H1 (cell line): ENCODE measurements around the gene RAB6D. TPM values are rescaled to one million over a fixed set of nuclear protein-coding genes. Genes with fewer than 3 reads are reported as not detected.
"Not testable (repeated sequence)": the region's sequence is repeated elsewhere in the genome, so short reads cannot be mapped to it uniquely, and the experiment has no call there.

Experiments
- CTCF ChIA-PET: fragments of 300-600 bp; sonication (Branson Sonifier 250); formaldehyde crosslinking; loops from one replicate; lab custom pipeline; 2021; ENCODE audit not compliant: partially characterized antibody; lab: Charles Lee
- POLR2A ChIA-PET: fragments of 300-600 bp; sonication (Branson Sonifier 250); formaldehyde crosslinking; loops from one replicate; lab custom pipeline; 2021; ENCODE audit warnings: inconsistent platforms; ENCODE audit not compliant: partially characterized antibody; lab: Charles Lee
- DNase-seq, 2 experiments: peaks; one replicate each; pipeline versions ENCODE4 v3.0.0 to v3.0.0-alpha.2; 2010 to 2022; ENCODE audit warnings: low spot score in 2 of 2, low read depth in 1 of 2, mixed read lengths in 1 of 2
- FAIRE-seq: peaks from 2 replicates; lab custom pipeline; 2011; peaks lifted over from hg19 to GRCh38; lab: Jason Lieb, UNC
- H2AFZ ChIP-seq: 2 replicates; pipeline ENCODE4 v1.8.1; 2012; ENCODE audit warnings: low read length, inconsistent platforms
- H2AK5ac ChIP-seq: 2 replicates; pipeline ENCODE4 v1.6.1; 2013; ENCODE audit warnings: low read depth, low read length
- H2BK120ac ChIP-seq: replicated peaks from 2 replicates; pipeline ENCODE3; 2013; ENCODE audit warnings: low read depth, low read length, inconsistent platforms
- H2BK12ac ChIP-seq: 2 replicates; pipeline ENCODE4 v1.6.1; 2013; ENCODE audit warnings: low read depth, low read length
- H2BK15ac ChIP-seq: 2 replicates; pipeline ENCODE4 v1.6.1; 2013; ENCODE audit warnings: low read length
- H2BK20ac ChIP-seq: 2 replicates; pipeline ENCODE4 v1.6.1; 2013; ENCODE audit warnings: low read length
- H2BK5ac ChIP-seq: 2 replicates; pipeline ENCODE4 v1.6.1; 2013; ENCODE audit warnings: low read depth, low read length
- H3K14ac ChIP-seq: 2 replicates; pipeline ENCODE4 v1.6.1; 2013; ENCODE audit warnings: inconsistent platforms; ENCODE audit not compliant: insufficient read length
- H3K18ac ChIP-seq: 2 replicates; pipeline ENCODE4 v1.6.1; 2013; ENCODE audit warnings: low read length; ENCODE audit errors: extremely low read depth
- H3K23ac ChIP-seq: 2 replicates; pipeline ENCODE4 v1.6.1; 2013; ENCODE audit warnings: inconsistent platforms; ENCODE audit not compliant: insufficient read length
- H3K23me2 ChIP-seq: 2 replicates; pipeline ENCODE4 v1.6.1; 2013; ENCODE audit warnings: low read depth, low read length
- H3K27ac ChIP-seq: 2 replicates; pipeline ENCODE4 v1.6.1; 2011; ENCODE audit warnings: low read depth, low read length, inconsistent platforms
- H3K27me3 ChIP-seq, 4 experiments: replicated peaks in 1 of 4; 1 replicate in 1 of 4; 2 replicates in 3 of 4; pipeline versions ENCODE4 v1.6.1 to v1.8.1; 2011 to 2013; ENCODE audit warnings: low read length in 3 of 4, mild to moderate bottlenecking in 3 of 4, inconsistent platforms in 2 of 4, mixed read lengths in 2 of 4, moderate library complexity in 1 of 4; ENCODE audit not compliant: control insufficient read depth in 3 of 4, insufficient read depth in 3 of 4; ENCODE audit errors: extremely low read depth in 1 of 4
- H3K36me3 ChIP-seq, 4 experiments: 2 replicates each; pipeline versions ENCODE4 v1.6.1 to v1.8.1; 2011 to 2013; ENCODE audit warnings: mild to moderate bottlenecking in 4 of 4, low read length in 3 of 4, moderate library complexity in 2 of 4, control low read depth in 1 of 4, inconsistent platforms in 1 of 4; ENCODE audit not compliant: insufficient read depth in 4 of 4, control insufficient read depth in 2 of 4
- H3K4ac ChIP-seq: replicated peaks from 2 replicates; pipeline ENCODE3; 2013; ENCODE audit warnings: low read length, low read depth, mixed read lengths, inconsistent platforms; ENCODE audit not compliant: insufficient read length
- H3K4me1 ChIP-seq, 4 experiments: replicated peaks in 1 of 4; 1 replicate in 1 of 4; 2 replicates in 3 of 4; pipeline versions ENCODE4 v1.6.1 to v1.8.1; 2011 to 2013; ENCODE audit warnings: low read length in 3 of 4, inconsistent platforms in 2 of 4, mixed read lengths in 1 of 4; ENCODE audit not compliant: insufficient read depth in 4 of 4, control insufficient read depth in 3 of 4
- H3K4me2 ChIP-seq, 2 experiments: 2 replicates each; pipeline versions ENCODE4 v1.6.1 to v1.8.1; 2011 to 2013; ENCODE audit warnings: low read depth in 2 of 2, low read length in 2 of 2, control low read depth in 1 of 2, inconsistent platforms in 1 of 2, mild to moderate bottlenecking in 1 of 2; ENCODE audit not compliant: insufficient read depth in 1 of 2
- H3K4me3 ChIP-seq, 4 experiments: fragments of 200-600, 300-600 bp in 1 of 4; sonication (generic), shearing (Covaris generic), sonication (Bioruptor Twin) in 1 of 4; 2 replicates each; pipeline versions ENCODE4 v1.5.1 to v1.8.1; 2011 to 2016; ENCODE audit warnings: low read length in 4 of 4, low read depth in 3 of 4, control low read depth in 2 of 4, inconsistent platforms in 2 of 4, mild to moderate bottlenecking in 2 of 4, mixed read lengths in 1 of 4, moderate library complexity in 1 of 4; ENCODE audit not compliant: insufficient read depth in 2 of 4; ENCODE audit errors: extremely low read depth in 1 of 4
- H3K56ac ChIP-seq: replicated peaks from 2 replicates; pipeline ENCODE3; 2013; ENCODE audit warnings: low read depth, mild to moderate bottlenecking, mixed read lengths, low read length, inconsistent platforms; ENCODE audit not compliant: insufficient read length
- H3K79me1 ChIP-seq: 2 replicates; pipeline ENCODE4 v1.6.1; 2013; ENCODE audit warnings: low read depth, low read length, control low read depth
- H3K79me2 ChIP-seq, 2 experiments: 2 replicates each; pipeline versions ENCODE4 v1.6.1 to v1.8.1; 2012 to 2013; ENCODE audit warnings: low read length in 2 of 2, mild to moderate bottlenecking in 2 of 2, inconsistent platforms in 1 of 2; ENCODE audit not compliant: insufficient read depth in 2 of 2, control insufficient read depth in 1 of 2
- H3K9ac ChIP-seq, 4 experiments: replicated peaks in 1 of 4; 1 replicate in 1 of 4; 2 replicates in 3 of 4; pipeline versions ENCODE4 v1.6.1 to v1.8.1; 2011 to 2013; ENCODE audit warnings: low read depth in 3 of 4, low read length in 3 of 4, control low read depth in 2 of 4, mild to moderate bottlenecking in 2 of 4, moderate library complexity in 2 of 4, inconsistent platforms in 1 of 4; ENCODE audit errors: extremely low read depth in 1 of 4
- H3K9me3 ChIP-seq, 2 experiments: 2 replicates each; pipeline versions ENCODE4 v1.6.1 to v1.8.1; 2012 to 2013; ENCODE audit warnings: mild to moderate bottlenecking in 2 of 2, moderate library complexity in 2 of 2, control low read depth in 1 of 2, inconsistent platforms in 1 of 2, low read depth in 1 of 2, low read length in 1 of 2, mixed read lengths in 1 of 2; ENCODE audit not compliant: insufficient read depth in 2 of 2
- H4K20me1 ChIP-seq, 2 experiments: replicated peaks in 1 of 2; 2 replicates each; pipeline versions ENCODE3 to v1.8.1; 2011 to 2013; ENCODE audit warnings: inconsistent platforms in 2 of 2, low read length in 2 of 2, mild to moderate bottlenecking in 1 of 2; ENCODE audit not compliant: insufficient read depth in 2 of 2, control insufficient read depth in 1 of 2
- H4K5ac ChIP-seq: 2 replicates; pipeline ENCODE4 v1.6.1; 2013; ENCODE audit warnings: low read length, low read depth, mixed read lengths, inconsistent platforms; ENCODE audit not compliant: insufficient read length
- H4K8ac ChIP-seq: 2 replicates; pipeline ENCODE4 v1.8.0; 2013; ENCODE audit warnings: mild to moderate bottlenecking, moderate library complexity, low read length, inconsistent platforms; ENCODE audit not compliant: insufficient read depth; ENCODE audit errors: extremely low read depth
- H4K91ac ChIP-seq: replicated peaks from 2 replicates; pipeline ENCODE3; 2013; ENCODE audit warnings: low read length, mixed read lengths, inconsistent platforms; ENCODE audit not compliant: insufficient read length
- WGBS, 2 experiments: shearing (Covaris generic) in 1 of 2; methylation state at CpG; one replicate each; pipeline versions ENCODE4 v1.1.6 to v1.1.7; 2013 to 2015; ENCODE audit warnings: low lambda C conversion rate in 2 of 2, mixed read lengths in 2 of 2, inconsistent platforms in 1 of 2, low coverage in 1 of 2, missing lambda C conversion rate in 1 of 2; ENCODE audit not compliant: insufficient replicate concordance in 2 of 2, insufficient coverage in 1 of 2, insufficient read length in 1 of 2; ENCODE audit errors: extremely low coverage in 1 of 2, missing lambda C conversion rate in 1 of 2; 5-methylcytosine and 5-hydroxymethylcytosine counted together
- polyA plus RNA-seq, 7 experiments: library from polyadenylated mRNA; depleted of rRNA in 3 of 7; stranded (reverse) in 5 of 7; unstranded in 2 of 7; fragments of >200 nt in 5 of 7; fragments of 200-250 nt in 2 of 7; gene quantifications; 1 replicate in 5 of 7; 2 replicates in 1 of 7; 4 replicates in 1 of 7; pipeline versions ENCODE4 v1.2.1 to v1.2.3, GENCODE V29; 2011 to 2013; ENCODE audit warnings: missing spikeins in 2 of 7, mixed read lengths in 2 of 7
- total RNA-seq: library from RNA; stranded (reverse); fragmentation: NEBNext Ultra II Directional; extraction: Animal tissue kit (Norgen Biotek cat#: 25700); gene quantifications from 2 replicates; pipeline ENCODE4 v1.2.1, GENCODE V29; 2021

Gene RAB6D
- total and polyA plus RNA-seq, 2 of the 8 experiments (the other 6 are each of a cell fraction or from before 2014, with no cell fraction given): 0.05 to 0.22 TPM

DNA sequence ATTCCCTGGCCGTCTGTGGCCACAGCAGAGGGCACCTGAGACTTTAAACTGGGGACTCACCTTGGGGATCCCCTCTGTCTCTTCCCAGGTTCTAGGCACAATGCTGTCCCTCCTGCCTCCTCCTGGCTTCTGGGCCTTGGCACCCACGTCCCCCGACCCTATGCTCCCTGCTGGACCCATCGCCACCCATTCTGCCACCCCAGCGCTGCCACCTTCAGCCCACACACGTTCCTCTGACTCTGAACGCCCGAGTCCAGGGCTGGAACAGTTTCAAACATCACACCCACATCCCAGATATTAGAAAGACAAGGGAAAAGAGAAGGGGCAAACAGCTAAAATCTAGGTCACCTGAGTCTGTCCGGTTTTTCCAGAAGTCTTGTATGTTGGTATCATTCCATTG, 28.0 kb upstream of the RAB6D start:
- H3K79me1 ChIP-seq, CTCF ChIA-PET, H3K23me2 ChIP-seq, H3K4ac ChIP-seq, DNase-seq, H2BK5ac ChIP-seq, H3K4me1 ChIP-seq, H2BK120ac ChIP-seq, H4K8ac ChIP-seq, H2AFZ ChIP-seq, H3K27ac ChIP-seq, H4K5ac ChIP-seq, H4K20me1 ChIP-seq, H3K79me2 ChIP-seq, H3K56ac ChIP-seq, H3K23ac ChIP-seq, H3K4me3 ChIP-seq, H2AK5ac ChIP-seq, H3K36me3 ChIP-seq, H2BK20ac ChIP-seq, H3K4me2 ChIP-seq, H4K91ac ChIP-seq, H3K9ac ChIP-seq, POLR2A ChIA-PET, H2BK12ac ChIP-seq, H3K18ac ChIP-seq, H3K14ac ChIP-seq, H3K9me3 ChIP-seq, H2BK15ac ChIP-seq: not testable (repeated sequence)
- WGBS, 2 experiments: 90% methylated on average over 8 of the region's 9 CpGs; no CpG with 5 or more reads in 1 of the 2 experiments
- peaks cover 2 to 10% (median 6%) of the 10 kb centered on the region in 4 experiments; a peak in 6 of 7 replicates for H3K27me3 ChIP-seq
- peak; percentile 39 for FAIRE-seq

DNA sequence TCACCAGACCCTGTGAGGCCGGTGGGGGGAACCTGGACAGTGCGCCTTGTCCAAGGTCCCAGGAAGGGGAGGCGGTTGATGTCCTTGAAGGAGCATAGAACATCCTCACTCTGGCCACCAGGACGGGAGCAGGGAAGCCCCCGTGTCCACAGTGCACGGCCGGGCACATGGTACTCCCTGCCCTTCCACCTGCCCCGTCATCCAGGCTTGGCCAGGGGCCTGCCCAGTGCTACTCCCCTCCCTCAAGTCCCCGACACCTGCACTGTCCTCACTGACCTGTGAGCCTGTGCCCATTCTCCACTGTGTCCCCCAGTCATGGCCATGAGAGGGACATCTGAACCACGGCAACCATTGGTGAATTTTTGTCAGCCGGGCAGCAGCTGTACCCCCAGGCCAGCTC, 27.5 kb upstream of the RAB6D start:
- H3K23me2 ChIP-seq, H3K79me2 ChIP-seq, H3K36me3 ChIP-seq, H2BK15ac ChIP-seq, H3K4me2 ChIP-seq, H4K5ac ChIP-seq, H3K27ac ChIP-seq, H3K18ac ChIP-seq, POLR2A ChIA-PET, H2BK20ac ChIP-seq, H3K4ac ChIP-seq, H3K23ac ChIP-seq, H4K20me1 ChIP-seq, H3K14ac ChIP-seq, H4K8ac ChIP-seq, H2BK12ac ChIP-seq, H2AK5ac ChIP-seq, DNase-seq, H2BK120ac ChIP-seq, H3K9ac ChIP-seq, H3K9me3 ChIP-seq, FAIRE-seq, H2AFZ ChIP-seq, H3K79me1 ChIP-seq, H2BK5ac ChIP-seq, H4K91ac ChIP-seq, H3K4me1 ChIP-seq, CTCF ChIA-PET, H3K4me3 ChIP-seq, H3K56ac ChIP-seq: not testable (repeated sequence)
- 90% methylated on average over 11 of the region's 11 CpGs; no CpG with 5 or more reads in 1 of the 2 experiments for WGBS, 2 experiments
- peaks cover 2 to 10% (median 6%) of the 10 kb centered on the region in 4 experiments; a peak in 6 of 7 replicates for H3K27me3 ChIP-seq
